Ishikawa (cell line): ENCODE data around the gene MYO1A.

Source experiments
- CEBPB ChIP-seq: IDR thresholded peaks from 2 replicates; pipeline ENCODE4 v1.6.1; 2012
- CREB1 ChIP-seq: IDR thresholded peaks from 2 replicates; pipeline ENCODE4 v1.6.1; 2012; ENCODE audit warnings: low read depth
- EGR1 ChIP-seq: IDR thresholded peaks from 2 replicates; pipeline ENCODE4 v1.6.1; 2012
- EP300 ChIP-seq: IDR thresholded peaks from 2 replicates; pipeline ENCODE4 v1.6.1; 2012; ENCODE audit warnings: borderline replicate concordance
- FOXM1 ChIP-seq: IDR thresholded peaks from 2 replicates; pipeline ENCODE4 v1.6.1; 2012; ENCODE audit warnings: low read depth, borderline replicate concordance
- MAX ChIP-seq: IDR thresholded peaks from 2 replicates; pipeline ENCODE4 v1.6.1; 2012
- NFIC ChIP-seq: IDR thresholded peaks from 2 replicates; pipeline ENCODE4 v1.6.1; 2012
- RAD21 ChIP-seq: IDR thresholded peaks from 2 replicates; pipeline ENCODE4 v1.6.1; 2012; ENCODE audit warnings: low read depth
- REST ChIP-seq: IDR thresholded peaks from 2 replicates; pipeline ENCODE4 v1.6.1; 2012; ENCODE audit warnings: low read depth, mild to moderate bottlenecking
- TAF1 ChIP-seq: IDR thresholded peaks from 2 replicates; pipeline ENCODE4 v1.6.1; 2012; ENCODE audit warnings: low read depth, mild to moderate bottlenecking
- TCF12 ChIP-seq: IDR thresholded peaks from 2 replicates; pipeline ENCODE4 v1.6.1; 2012; ENCODE audit warnings: low read depth
- YY1 ChIP-seq: IDR thresholded peaks from 2 replicates; pipeline ENCODE4 v1.6.1; 2012; ENCODE audit warnings: low read depth

- TF ChIP-seq RAD21 (no peak), MAX (no peak), TAF1 (no peak), YY1 (no peak), CEBPB (no peak), EGR1 (no peak), REST (no peak), TCF12 (no peak), NFIC (no peak), EP300 (no peak), FOXM1 (no peak), CREB1 (no peak)
Observed at GRCh38 chr12:56994231-56994746, 55.6 kb downstream of the MYO1A start.
